SK-N-SH (cell line): ENCODE measurements around the gene KRTAP10-7. TPM values are rescaled to one million over a fixed set of nuclear protein-coding genes. Genes with fewer than 3 reads are reported as not detected.

Source experiments
- CTCF ChIA-PET: fragments of 300-600, 350-600 bp; formaldehyde crosslinking; extraction: SDS; loops from one replicate; lab custom pipeline; 2021; lab: Yijun Ruan, JAX
- POLR2A ChIA-PET: fragments of 350-600 bp; sonication (Branson Sonifier 250); formaldehyde crosslinking; extraction: SDS; loops from one replicate; lab custom pipeline; 2020; ENCODE audit warnings: antibody characterized with exemption, inconsistent platforms; lab: Yijun Ruan, JAX
- DNase-seq: peaks from one replicate; pipeline ENCODE4 v3.0.0; 2012
- H2AFZ ChIP-seq: fragments of 200-600 bp; sonication (generic); 2 replicates; pipeline ENCODE4 v1.8.1; 2016; ENCODE audit warnings: antibody characterized with exemption, mild to moderate bottlenecking, low read depth
- H3F3A ChIP-seq: fragments of 200-600 bp; sonication (generic); replicated peaks from 2 replicates; pipeline ENCODE3; 2016; ENCODE audit warnings: antibody characterized with exemption, mild to moderate bottlenecking; ENCODE audit not compliant: insufficient read depth
- H3K27ac ChIP-seq, 2 experiments: fragments of 200-500 bp in 1 of 2; fragments of 200-600 bp in 1 of 2; sonication (Bioruptor generic) in 1 of 2; sonication (generic), shearing (Covaris generic) in 1 of 2; 2 replicates each; pipeline versions ENCODE4 v1.5.1 to v1.6.1; 2014 to 2016; ENCODE audit warnings: low read depth in 2 of 2, inconsistent platforms in 1 of 2, low read length in 1 of 2, mild to moderate bottlenecking in 1 of 2, mixed read lengths in 1 of 2
- H3K27me3 ChIP-seq: fragments of 200-600 bp; sonication (generic), shearing (Covaris generic); 2 replicates; pipeline ENCODE4 v1.6.1; 2016; ENCODE audit warnings: mixed run types; ENCODE audit not compliant: insufficient read depth
- H3K36me3 ChIP-seq, 2 experiments: fragments of 200-500 bp in 1 of 2; fragments of 200-600 bp in 1 of 2; sonication (Bioruptor generic) in 1 of 2; sonication (generic) in 1 of 2; replicated peaks in 1 of 2; 2 replicates each; pipeline versions ENCODE3 to v1.5.1; 2014 to 2016; ENCODE audit warnings: low read length in 1 of 2, mild to moderate bottlenecking in 1 of 2; ENCODE audit not compliant: insufficient read depth in 2 of 2, control insufficient read depth in 1 of 2
- H3K4me1 ChIP-seq, 2 experiments: fragments of 200-500 bp in 1 of 2; fragments of 200-600 bp in 1 of 2; sonication (Bioruptor generic) in 1 of 2; sonication (generic), shearing (Covaris generic) in 1 of 2; 2 replicates each; pipeline versions ENCODE4 v1.5.1 to v1.6.1; 2014 to 2016; ENCODE audit warnings: low read depth in 1 of 2, low read length in 1 of 2, mixed run types in 1 of 2; ENCODE audit not compliant: insufficient read depth in 2 of 2, control insufficient read depth in 1 of 2
- H3K4me2 ChIP-seq: fragments of 200-600 bp; sonication (generic), shearing (Covaris generic); 2 replicates; pipeline ENCODE4 v1.6.1; 2017; ENCODE audit warnings: mixed run types
- H3K4me3 ChIP-seq, 2 experiments: fragments of 200-500 bp in 1 of 2; fragments of 200-600 bp in 1 of 2; sonication (Bioruptor generic) in 1 of 2; sonication (generic), shearing (Covaris generic) in 1 of 2; 2 replicates each; pipeline versions ENCODE4 v1.5.1 to v1.8.1; 2014 to 2016; ENCODE audit warnings: low read depth in 2 of 2, inconsistent platforms in 1 of 2, low read length in 1 of 2, mild to moderate bottlenecking in 1 of 2, mixed read lengths in 1 of 2, moderate library complexity in 1 of 2
- H3K79me2 ChIP-seq: fragments of 200-600 bp; sonication (generic); 2 replicates; pipeline ENCODE4 v1.8.1; 2017; ENCODE audit warnings: mild to moderate bottlenecking; ENCODE audit not compliant: insufficient read depth
- H3K9ac ChIP-seq: fragments of 200-600 bp; sonication (generic); 2 replicates; pipeline ENCODE4 v1.6.1; 2017; ENCODE audit warnings: mixed run types
- H3K9me2 ChIP-seq: fragments of 200-600 bp; sonication (generic); 2 replicates; pipeline ENCODE4 v1.6.1; 2017; ENCODE audit warnings: mixed run types
- H3K9me3 ChIP-seq: fragments of 200-600 bp; sonication (generic); 2 replicates; pipeline ENCODE4 v1.6.1; 2017; ENCODE audit warnings: mixed run types, mild to moderate bottlenecking, moderate library complexity
- H4K20me1 ChIP-seq: fragments of 200-600 bp; sonication (generic); 2 replicates; pipeline ENCODE4 v1.6.1; 2017; ENCODE audit warnings: mild to moderate bottlenecking, mixed run types; ENCODE audit not compliant: insufficient read depth
- CHD2 ChIP-seq: fragments of 150-350 bp; IDR thresholded peaks from 2 replicates; pipeline ENCODE4 v1.6.1; 2018; ENCODE audit warnings: low read length; ENCODE audit not compliant: partially characterized antibody
- ELF1 ChIP-seq: IDR thresholded peaks from 2 replicates; pipeline ENCODE4 v1.4.0; 2012
- EP300 ChIP-seq, 2 experiments: IDR thresholded peaks; 2 replicates each; pipeline versions ENCODE4 v1.4.0 to v1.6.1; 2012; ENCODE audit warnings: borderline replicate concordance in 1 of 2, low read depth in 1 of 2, low read length in 1 of 2
- EZH2phosphoT487 ChIP-seq: fragments of 200-600 bp; sonication (generic); IDR thresholded peaks from 2 replicates; pipeline ENCODE4 v1.6.1; 2017; ENCODE audit warnings: low read depth, mixed run types, mild to moderate bottlenecking, antibody characterized with exemption, moderate library complexity, borderline replicate concordance
- FOSL2 ChIP-seq: IDR thresholded peaks from 2 replicates; pipeline ENCODE4 v1.4.0; 2012; ENCODE audit warnings: low read depth, mild to moderate bottlenecking, moderate library complexity, borderline replicate concordance
- FOXM1 ChIP-seq: IDR thresholded peaks from 2 replicates; pipeline ENCODE4 v1.4.0; 2012; ENCODE audit warnings: low read depth, mild to moderate bottlenecking
- GATA2 ChIP-seq: sonication (generic); formaldehyde crosslinking; IDR thresholded peaks from 2 replicates; pipeline ENCODE4 v1.5.0; 2020; ENCODE audit warnings: mild to moderate bottlenecking, missing genetic modification reagents
- JUND ChIP-seq: IDR thresholded peaks from 2 replicates; pipeline ENCODE4 v1.4.0; 2012
- MEF2A ChIP-seq: IDR thresholded peaks from 2 replicates; pipeline ENCODE4 v1.4.0; 2012; ENCODE audit warnings: low read depth, borderline replicate concordance
- MXI1 ChIP-seq: IDR thresholded peaks from 2 replicates; pipeline ENCODE4 v1.6.1; 2012; ENCODE audit warnings: mild to moderate bottlenecking, low read depth, low read length, improper control_type of control experiment
- NFIC ChIP-seq: IDR thresholded peaks from 2 replicates; pipeline ENCODE4 v1.4.0; 2012; ENCODE audit warnings: borderline replicate concordance
- NRF1 ChIP-seq: IDR thresholded peaks from 2 replicates; pipeline ENCODE4 v1.6.1; 2012; ENCODE audit warnings: low read depth, mild to moderate bottlenecking, low read length
- RAD21 ChIP-seq: IDR thresholded peaks from 2 replicates; pipeline ENCODE4 v1.6.1; 2012; ENCODE audit warnings: mild to moderate bottlenecking, low read length
- RXRA ChIP-seq: IDR thresholded peaks from 2 replicates; pipeline ENCODE4 v1.4.0; 2012; ENCODE audit warnings: low read depth, mild to moderate bottlenecking, borderline replicate concordance
- SIN3A ChIP-seq: IDR thresholded peaks from 2 replicates; pipeline ENCODE4 v1.6.1; 2012; ENCODE audit warnings: low read depth, mild to moderate bottlenecking, low read length, moderate library complexity, borderline replicate concordance
- SMC3 ChIP-seq: IDR thresholded peaks from 2 replicates; pipeline ENCODE4 v1.6.1; 2012; ENCODE audit warnings: low read depth, low read length, improper control_type of control experiment
- USF1 ChIP-seq: IDR thresholded peaks from 2 replicates; pipeline ENCODE4 v1.4.0; 2012; ENCODE audit warnings: low read depth, borderline replicate concordance
- USF2 ChIP-seq: fragments of 150-350 bp; IDR thresholded peaks from 2 replicates; pipeline ENCODE4 v1.6.1; 2017; ENCODE audit warnings: antibody characterized with exemption, low read length, low read depth, borderline replicate concordance
- WGBS: methylation state at CpG from one replicate; pipeline ENCODE4 v1.1.6; 2017; ENCODE audit warnings: low lambda C conversion rate; 5-methylcytosine and 5-hydroxymethylcytosine counted together
- polyA plus RNA-seq, 3 experiments: library from polyadenylated mRNA; depleted of rRNA; stranded (reverse); fragments of >200 nt; gene quantifications; 2 replicates each; pipeline ENCODE4 v1.2.3, GENCODE V29; 2012
- TF ChIP-seq, protein P1 (sequence below): IDR thresholded peaks from 2 replicates; pipeline ENCODE4 v1.4.0; 2012; ENCODE audit warnings: low read depth
- TF ChIP-seq, protein P2 (sequence below): fragments of 150-350 bp; IDR thresholded peaks from 2 replicates; pipeline ENCODE4 v1.6.1; 2016; ENCODE audit warnings: mild to moderate bottlenecking, low read depth, low read length

The KRTAP10-7 gene
- polyA plus RNA-seq, 1 of the 3 experiments (the other 2 are of a cell fraction), result not detected

GRCh38 chr21:44603109-44603875, 2.9 kb downstream of the KRTAP10-7 start:
- H3K27me3 ChIP-seq, result peaks cover 10% of the 10 kb centered on the region; the same call in 1 of the 2 replicates
- H3K79me2 ChIP-seq, result no peaks in the 10 kb centered on the region
- no peak overlapping the region for H3K27ac ChIP-seq
- H3K9ac ChIP-seq, result no peak overlapping the region
- H3F3A ChIP-seq, result no peaks in the 10 kb centered on the region
- no peaks in the 10 kb centered on the region for H4K20me1 ChIP-seq
- DNase-seq, result no peak
- no peaks in the 10 kb centered on the region for H3K9me2 ChIP-seq
- CTCF ChIA-PET, result no interaction called here
- H3K4me3 ChIP-seq, result no peak overlapping the region
- no peaks in the 10 kb centered on the region for H3K9me3 ChIP-seq
- no peaks in the 10 kb centered on the region; a peak in 1 of 4 replicates for H3K4me1 ChIP-seq
- no peak for TF ChIP-seq GATA2 (CRISPR knock-in tag)
- TF ChIP-seq, protein P1, sequence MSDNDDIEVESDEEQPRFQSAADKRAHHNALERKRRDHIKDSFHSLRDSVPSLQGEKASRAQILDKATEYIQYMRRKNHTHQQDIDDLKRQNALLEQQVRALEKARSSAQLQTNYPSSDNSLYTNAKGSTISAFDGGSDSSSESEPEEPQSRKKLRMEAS, result no peak
- TF ChIP-seq FOSL2, result no peak
- no peak for TF ChIP-seq NRF1
- TF ChIP-seq JUND, result no peak
- TF ChIP-seq, protein P2, sequence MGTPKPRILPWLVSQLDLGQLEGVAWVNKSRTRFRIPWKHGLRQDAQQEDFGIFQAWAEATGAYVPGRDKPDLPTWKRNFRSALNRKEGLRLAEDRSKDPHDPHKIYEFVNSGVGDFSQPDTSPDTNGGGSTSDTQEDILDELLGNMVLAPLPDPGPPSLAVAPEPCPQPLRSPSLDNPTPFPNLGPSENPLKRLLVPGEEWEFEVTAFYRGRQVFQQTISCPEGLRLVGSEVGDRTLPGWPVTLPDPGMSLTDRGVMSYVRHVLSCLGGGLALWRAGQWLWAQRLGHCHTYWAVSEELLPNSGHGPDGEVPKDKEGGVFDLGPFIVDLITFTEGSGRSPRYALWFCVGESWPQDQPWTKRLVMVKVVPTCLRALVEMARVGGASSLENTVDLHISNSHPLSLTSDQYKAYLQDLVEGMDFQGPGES, result no peak
- no peak for TF ChIP-seq SIN3A
- no peak for TF ChIP-seq MEF2A
- TF ChIP-seq EP300 (IDR thresholded peaks at IDR 0.05; ENCODE audit: borderline replicate concordance in 1 of 2, low read depth in 1 of 2, low read length in 1 of 2), result no peak
- no peak for TF ChIP-seq USF2
- TF ChIP-seq SMC3, result no peak
- H2AFZ ChIP-seq, result no peak overlapping the region
- no peak overlapping the region for H3K4me2 ChIP-seq
- H3K36me3 ChIP-seq, result no peaks in the 10 kb centered on the region
- POLR2A ChIA-PET, result no interaction called here
- 7% methylated on average over 9 of the region's 17 CpGs for WGBS

GRCh38 chr21:44603911-44604310, 3.5 kb downstream of the KRTAP10-7 start:
- no peak for DNase-seq
- CTCF ChIA-PET, result no interaction called here
- TF ChIP-seq FOXM1 (no peak), EZH2phosphoT487 (no peak), MXI1 (no peak), RXRA (no peak), USF1 (no peak), NFIC (no peak), RAD21 (no peak), MEF2A (no peak), EP300 (IDR thresholded peaks at IDR 0.05; ENCODE audit: borderline replicate concordance in 1 of 2, low read depth in 1 of 2, low read length in 1 of 2) (no peak), USF2 (no peak), SIN3A (no peak), CHD2 (no peak), ELF1 (no peak)
- TF ChIP-seq, protein P1, result no peak
- no peaks in the 10 kb centered on the region for H3K36me3 ChIP-seq
- POLR2A ChIA-PET, result no interaction called here
- no peak overlapping the region for H3K4me3 ChIP-seq
- H3K79me2 ChIP-seq, result no peaks in the 10 kb centered on the region
- H3K9ac ChIP-seq, result no peak overlapping the region
- no peaks in the 10 kb centered on the region for H3K9me3 ChIP-seq
- no peaks in the 10 kb centered on the region for H4K20me1 ChIP-seq
- H3K27me3 ChIP-seq, result peaks cover 10% of the 10 kb centered on the region; the same call in 1 of the 2 replicates
- no peaks in the 10 kb centered on the region; a peak in 1 of 4 replicates for H3K4me1 ChIP-seq
- H2AFZ ChIP-seq, result no peak overlapping the region
- 8% methylated on average over 8 of the region's 8 CpGs for WGBS
- H3K27ac ChIP-seq, result no peak overlapping the region
- no peaks in the 10 kb centered on the region for H3K9me2 ChIP-seq
- no peaks in the 10 kb centered on the region for H3F3A ChIP-seq
- H3K4me2 ChIP-seq, result no peak overlapping the region
